HEK293 (cell line): ENCODE data around the gene ITIH3.

Source experiments
- ZBTB21 ChIP-seq: fragments of 450-650 bp; formaldehyde crosslinking; IDR thresholded peaks from 2 replicates; pipeline ENCODE4 v1.5.1; 2017; ENCODE audit warnings: missing biosample characterization, missing genetic modification characterization
- ZNF76 ChIP-seq: fragments of 450-650 bp; formaldehyde crosslinking; IDR thresholded peaks from 2 replicates; pipeline ENCODE4; 2016; ENCODE audit warnings: low read depth, missing biosample characterization, missing genetic modification characterization, borderline replicate concordance
- TF ChIP-seq, protein P1 (sequence below): fragments of 450-650 bp; formaldehyde crosslinking; IDR thresholded peaks from 2 replicates; pipeline ENCODE4 v1.5.1; 2016; ENCODE audit warnings: missing biosample characterization, missing genetic modification characterization
- TF ChIP-seq, protein P2 (sequence below): fragments of 450-650 bp; formaldehyde crosslinking; IDR thresholded peaks from 2 replicates; pipeline ENCODE4 v1.5.1; 2016; ENCODE audit warnings: missing biosample characterization, missing genetic modification characterization, low read depth
- TF ChIP-seq, protein P3 (sequence below): fragments of 450-650 bp; formaldehyde crosslinking; IDR thresholded peaks from 2 replicates; pipeline ENCODE4 v1.5.1; 2016; ENCODE audit warnings: missing biosample characterization, missing genetic modification characterization
- TF ChIP-seq, protein P4 (sequence below): fragments of 450-650 bp; formaldehyde crosslinking; IDR thresholded peaks from 2 replicates; pipeline ENCODE4 v1.5.1; 2016; ENCODE audit warnings: missing biosample characterization, missing genetic modification characterization

DNA sequence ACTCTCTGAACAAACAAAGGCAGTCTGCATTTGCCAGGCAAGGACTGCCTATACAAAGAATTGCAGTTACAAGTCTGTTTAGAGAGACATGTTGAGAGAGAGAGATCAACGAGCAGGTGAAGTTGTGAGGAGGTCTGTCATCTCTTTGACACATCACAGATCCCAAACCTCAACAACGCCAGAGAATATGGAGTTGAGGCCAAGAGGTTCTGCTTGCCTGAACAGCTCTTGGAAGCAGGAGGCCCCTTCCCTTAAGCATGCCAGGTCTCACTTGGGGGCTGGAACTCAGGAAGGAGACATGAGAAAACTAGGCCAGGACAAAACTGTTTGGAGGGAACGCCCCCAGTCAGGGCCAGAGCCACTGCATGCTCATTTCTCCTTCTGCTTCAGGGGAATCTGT lies 62.5 kb downstream of the ITIH3 start:
- TF ChIP-seq, protein P1, sequence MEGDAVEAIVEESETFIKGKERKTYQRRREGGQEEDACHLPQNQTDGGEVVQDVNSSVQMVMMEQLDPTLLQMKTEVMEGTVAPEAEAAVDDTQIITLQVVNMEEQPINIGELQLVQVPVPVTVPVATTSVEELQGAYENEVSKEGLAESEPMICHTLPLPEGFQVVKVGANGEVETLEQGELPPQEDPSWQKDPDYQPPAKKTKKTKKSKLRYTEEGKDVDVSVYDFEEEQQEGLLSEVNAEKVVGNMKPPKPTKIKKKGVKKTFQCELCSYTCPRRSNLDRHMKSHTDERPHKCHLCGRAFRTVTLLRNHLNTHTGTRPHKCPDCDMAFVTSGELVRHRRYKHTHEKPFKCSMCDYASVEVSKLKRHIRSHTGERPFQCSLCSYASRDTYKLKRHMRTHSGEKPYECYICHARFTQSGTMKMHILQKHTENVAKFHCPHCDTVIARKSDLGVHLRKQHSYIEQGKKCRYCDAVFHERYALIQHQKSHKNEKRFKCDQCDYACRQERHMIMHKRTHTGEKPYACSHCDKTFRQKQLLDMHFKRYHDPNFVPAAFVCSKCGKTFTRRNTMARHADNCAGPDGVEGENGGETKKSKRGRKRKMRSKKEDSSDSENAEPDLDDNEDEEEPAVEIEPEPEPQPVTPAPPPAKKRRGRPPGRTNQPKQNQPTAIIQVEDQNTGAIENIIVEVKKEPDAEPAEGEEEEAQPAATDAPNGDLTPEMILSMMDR (tag by site-specific recombination): no peak
- TF ChIP-seq ZNF76 (tag by site-specific recombination) (no peak), ZBTB21 (no peak)
- TF ChIP-seq, protein P2, sequence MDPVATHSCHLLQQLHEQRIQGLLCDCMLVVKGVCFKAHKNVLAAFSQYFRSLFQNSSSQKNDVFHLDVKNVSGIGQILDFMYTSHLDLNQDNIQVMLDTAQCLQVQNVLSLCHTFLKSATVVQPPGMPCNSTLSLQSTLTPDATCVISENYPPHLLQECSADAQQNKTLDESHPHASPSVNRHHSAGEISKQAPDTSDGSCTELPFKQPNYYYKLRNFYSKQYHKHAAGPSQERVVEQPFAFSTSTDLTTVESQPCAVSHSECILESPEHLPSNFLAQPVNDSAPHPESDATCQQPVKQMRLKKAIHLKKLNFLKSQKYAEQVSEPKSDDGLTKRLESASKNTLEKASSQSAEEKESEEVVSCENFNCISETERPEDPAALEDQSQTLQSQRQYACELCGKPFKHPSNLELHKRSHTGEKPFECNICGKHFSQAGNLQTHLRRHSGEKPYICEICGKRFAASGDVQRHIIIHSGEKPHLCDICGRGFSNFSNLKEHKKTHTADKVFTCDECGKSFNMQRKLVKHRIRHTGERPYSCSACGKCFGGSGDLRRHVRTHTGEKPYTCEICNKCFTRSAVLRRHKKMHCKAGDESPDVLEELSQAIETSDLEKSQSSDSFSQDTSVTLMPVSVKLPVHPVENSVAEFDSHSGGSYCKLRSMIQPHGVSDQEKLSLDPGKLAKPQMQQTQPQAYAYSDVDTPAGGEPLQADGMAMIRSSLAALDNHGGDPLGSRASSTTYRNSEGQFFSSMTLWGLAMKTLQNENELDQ: no peak
- TF ChIP-seq, protein P3, sequence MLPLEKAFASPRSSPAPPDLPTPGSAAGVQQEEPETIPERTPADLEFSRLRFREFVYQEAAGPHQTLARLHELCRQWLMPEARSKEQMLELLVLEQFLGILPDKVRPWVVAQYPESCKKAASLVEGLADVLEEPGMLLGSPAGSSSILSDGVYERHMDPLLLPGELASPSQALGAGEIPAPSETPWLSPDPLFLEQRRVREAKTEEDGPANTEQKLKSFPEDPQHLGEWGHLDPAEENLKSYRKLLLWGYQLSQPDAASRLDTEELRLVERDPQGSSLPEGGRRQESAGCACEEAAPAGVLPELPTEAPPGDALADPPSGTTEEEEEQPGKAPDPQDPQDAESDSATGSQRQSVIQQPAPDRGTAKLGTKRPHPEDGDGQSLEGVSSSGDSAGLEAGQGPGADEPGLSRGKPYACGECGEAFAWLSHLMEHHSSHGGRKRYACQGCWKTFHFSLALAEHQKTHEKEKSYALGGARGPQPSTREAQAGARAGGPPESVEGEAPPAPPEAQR (tag by site-specific recombination): no peak
- TF ChIP-seq, protein P4, sequence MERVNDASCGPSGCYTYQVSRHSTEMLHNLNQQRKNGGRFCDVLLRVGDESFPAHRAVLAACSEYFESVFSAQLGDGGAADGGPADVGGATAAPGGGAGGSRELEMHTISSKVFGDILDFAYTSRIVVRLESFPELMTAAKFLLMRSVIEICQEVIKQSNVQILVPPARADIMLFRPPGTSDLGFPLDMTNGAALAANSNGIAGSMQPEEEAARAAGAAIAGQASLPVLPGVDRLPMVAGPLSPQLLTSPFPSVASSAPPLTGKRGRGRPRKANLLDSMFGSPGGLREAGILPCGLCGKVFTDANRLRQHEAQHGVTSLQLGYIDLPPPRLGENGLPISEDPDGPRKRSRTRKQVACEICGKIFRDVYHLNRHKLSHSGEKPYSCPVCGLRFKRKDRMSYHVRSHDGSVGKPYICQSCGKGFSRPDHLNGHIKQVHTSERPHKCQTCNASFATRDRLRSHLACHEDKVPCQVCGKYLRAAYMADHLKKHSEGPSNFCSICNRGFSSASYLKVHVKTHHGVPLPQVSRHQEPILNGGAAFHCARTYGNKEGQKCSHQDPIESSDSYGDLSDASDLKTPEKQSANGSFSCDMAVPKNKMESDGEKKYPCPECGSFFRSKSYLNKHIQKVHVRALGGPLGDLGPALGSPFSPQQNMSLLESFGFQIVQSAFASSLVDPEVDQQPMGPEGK (tag by site-specific recombination): no peak
